GM21529 (cell line): ENCODE data around the gene BMF.
"Not testable (repeated sequence)": the region's sequence is repeated elsewhere in the genome, so short reads cannot be mapped to it uniquely, and the experiment has no call there.

ENCODE experiments used
- ATAC-seq: cut with Tn5 transposase; IDR thresholded peaks from one replicate; pipeline ENCODE4 v1.9.1; 2021; ENCODE audit not compliant: unreplicated experiment

Gene BMF

GRCh38 chr15:40108855-40109735, at the start of gene BMF:
Gene BMF (minus strand): TSS chr15:40108879. CDS start chr15:40106086, 2,793 bp downstream.
- peak; percentile 56 for ATAC-seq

- no peak for ATAC-seq
Observed at GRCh38 chr15:40157778-40158447, 49.2 kb upstream of the BMF start.

- ATAC-seq, result no peak
Observed at GRCh38 chr15:40155270-40155910, 46.7 kb upstream of the BMF start.

- ATAC-seq, result not testable (repeated sequence)
Observed at GRCh38 chr15:40154821-40155220, 46.1 kb upstream of the BMF start.

- ATAC-seq, result no peak
Observed at GRCh38 chr15:40151991-40152390, 43.3 kb upstream of the BMF start.

GRCh38 chr15:40151499-40151898, 42.8 kb upstream of the BMF start:
- no peak for ATAC-seq

- ATAC-seq, result no peak
Observed at GRCh38 chr15:40150163-40150925, 41.7 kb upstream of the BMF start.

- ATAC-seq, result no peak
Observed at GRCh38 chr15:40149339-40149738, 40.7 kb upstream of the BMF start.

GRCh38 chr15:40146037-40146436, 37.4 kb upstream of the BMF start:
- no peak for ATAC-seq

GRCh38 chr15:40142428-40142827, 33.7 kb upstream of the BMF start:
- ATAC-seq, result no peak

GRCh38 chr15:40138201-40138570, 29.5 kb upstream of the BMF start:
- not testable (repeated sequence) for ATAC-seq

- no peak for ATAC-seq
Observed at GRCh38 chr15:40137303-40138200, 28.9 kb upstream of the BMF start.

- ATAC-seq, result no peak
Observed at GRCh38 chr15:40136470-40137302, 28.0 kb upstream of the BMF start.

GRCh38 chr15:40135846-40136450, 27.3 kb upstream of the BMF start:
- not testable (repeated sequence) for ATAC-seq

GRCh38 chr15:40134885-40135284, 26.2 kb upstream of the BMF start:
- no peak for ATAC-seq

GRCh38 chr15:40133544-40133943, 24.9 kb upstream of the BMF start:
- ATAC-seq, result no peak

- ATAC-seq, result no peak
Observed at GRCh38 chr15:40130799-40131502, 22.3 kb upstream of the BMF start.

- ATAC-seq, result no peak
Observed at GRCh38 chr15:40130118-40130517, 21.4 kb upstream of the BMF start.
